ENCODE data around the gene F11R. TPM values are rescaled to one million over a fixed set of nuclear protein-coding genes. Genes with fewer than 3 reads are reported as not detected.
"Not testable (repeated sequence)": the region's sequence is repeated elsewhere in the genome, so short reads cannot be mapped to it uniquely, and the experiment has no call there.

Gene F11R
- total and polyA plus RNA-seq, 10 of the 15 experiments (the other 5 are each of a cell fraction or from before 2014, with no cell fraction given) = 15.3 to 80.9 (median 24.3) TPM

DNA sequence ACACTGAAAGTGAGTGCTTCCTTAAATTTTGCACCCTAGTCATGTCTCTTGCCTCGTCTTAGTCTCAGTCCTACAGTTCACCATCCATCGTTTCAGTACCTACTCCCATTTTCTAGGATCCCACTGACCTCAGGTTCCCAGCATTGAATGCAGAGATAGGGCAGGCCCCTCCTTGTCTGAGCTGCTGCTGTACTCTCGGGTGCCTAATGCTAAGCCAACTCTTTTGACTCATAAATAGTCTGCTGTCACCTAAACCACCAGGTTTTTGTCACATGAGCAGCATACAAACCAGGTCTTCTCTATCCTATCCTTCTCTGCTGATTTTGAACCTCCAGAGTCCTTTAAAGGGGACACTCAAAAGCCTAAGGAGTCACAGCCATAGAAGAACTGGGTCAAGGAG is 45.7 kb upstream of the F11R start (continued):
- TF ChIP-seq, protein P1, sequence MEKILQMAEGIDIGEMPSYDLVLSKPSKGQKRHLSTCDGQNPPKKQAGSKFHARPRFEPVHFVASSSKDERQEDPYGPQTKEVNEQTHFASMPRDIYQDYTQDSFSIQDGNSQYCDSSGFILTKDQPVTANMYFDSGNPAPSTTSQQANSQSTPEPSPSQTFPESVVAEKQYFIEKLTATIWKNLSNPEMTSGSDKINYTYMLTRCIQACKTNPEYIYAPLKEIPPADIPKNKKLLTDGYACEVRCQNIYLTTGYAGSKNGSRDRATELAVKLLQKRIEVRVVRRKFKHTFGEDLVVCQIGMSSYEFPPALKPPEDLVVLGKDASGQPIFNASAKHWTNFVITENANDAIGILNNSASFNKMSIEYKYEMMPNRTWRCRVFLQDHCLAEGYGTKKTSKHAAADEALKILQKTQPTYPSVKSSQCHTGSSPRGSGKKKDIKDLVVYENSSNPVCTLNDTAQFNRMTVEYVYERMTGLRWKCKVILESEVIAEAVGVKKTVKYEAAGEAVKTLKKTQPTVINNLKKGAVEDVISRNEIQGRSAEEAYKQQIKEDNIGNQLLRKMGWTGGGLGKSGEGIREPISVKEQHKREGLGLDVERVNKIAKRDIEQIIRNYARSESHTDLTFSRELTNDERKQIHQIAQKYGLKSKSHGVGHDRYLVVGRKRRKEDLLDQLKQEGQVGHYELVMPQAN (conservative IDR thresholded peaks at IDR 0.05) = no peak
- TF ChIP-seq EED (IDR thresholded peaks at IDR 0.05; ENCODE audit: low read depth) (no peak), POLR2AphosphoS2 (IDR thresholded peaks at IDR 0.05; ENCODE audit: low read depth, low read length) (no peak), ZBED1 (IDR thresholded peaks at IDR 0.05; ENCODE audit: borderline replicate concordance) (no peak), TARDBP (IDR thresholded peaks at IDR 0.05; ENCODE audit: borderline replicate concordance) (no peak), RAD51 (IDR thresholded peaks at IDR 0.05) (0 out of 2 replicates have a peak, but pooled peaks have one; percentile 20), RAD21 (IDR thresholded peaks at IDR 0.05; ENCODE audit: insufficient read depth, low read depth, low read length) (no peak), TCF3 (IDR thresholded peaks at IDR 0.05; ENCODE audit: borderline replicate concordance, insufficient read depth, low read depth, low read length) (no peak)
- TF ChIP-seq, protein P2, sequence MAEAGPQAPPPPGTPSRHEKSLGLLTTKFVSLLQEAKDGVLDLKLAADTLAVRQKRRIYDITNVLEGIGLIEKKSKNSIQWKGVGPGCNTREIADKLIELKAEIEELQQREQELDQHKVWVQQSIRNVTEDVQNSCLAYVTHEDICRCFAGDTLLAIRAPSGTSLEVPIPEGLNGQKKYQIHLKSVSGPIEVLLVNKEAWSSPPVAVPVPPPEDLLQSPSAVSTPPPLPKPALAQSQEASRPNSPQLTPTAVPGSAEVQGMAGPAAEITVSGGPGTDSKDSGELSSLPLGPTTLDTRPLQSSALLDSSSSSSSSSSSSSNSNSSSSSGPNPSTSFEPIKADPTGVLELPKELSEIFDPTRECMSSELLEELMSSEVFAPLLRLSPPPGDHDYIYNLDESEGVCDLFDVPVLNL (IDR thresholded peaks at IDR 0.05; ENCODE audit: low read depth, low read length) = no peak

DNA sequence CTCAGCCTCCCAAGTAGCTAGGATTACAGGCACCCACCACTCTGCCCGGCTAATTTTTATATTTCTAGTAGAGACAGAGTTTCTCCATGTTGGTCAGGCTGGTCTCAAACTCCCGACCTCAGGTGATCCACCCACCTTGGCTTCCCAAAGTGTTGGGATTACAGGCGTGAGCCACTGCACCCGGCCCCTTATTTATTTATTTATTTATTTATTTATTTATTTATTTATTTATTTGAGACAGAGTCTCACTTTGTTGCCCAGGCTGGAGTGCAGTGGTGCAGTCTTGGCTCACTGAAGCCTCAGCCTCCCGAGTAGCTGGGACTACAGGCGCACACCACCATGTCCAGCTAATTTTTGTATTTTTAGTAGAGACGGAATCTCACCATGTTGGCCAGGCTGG is 44.7 kb upstream of the F11R start:
- SMC1A ChIA-PET (ENCODE audit: uncharacterized antibody, unreplicated experiment) = interaction anchor here (0.5 to 9.0 kb wide), 3 partner anchors 19 to 31 kb away, joined by 3 to 134 read pairs (median 8); partner anchors contain the start of gene USF1
- intact Hi-C loops (cut with micrococcal nuclease; ENCODE audit: unreplicated experiment) = not testable (repeated sequence)

DNA sequence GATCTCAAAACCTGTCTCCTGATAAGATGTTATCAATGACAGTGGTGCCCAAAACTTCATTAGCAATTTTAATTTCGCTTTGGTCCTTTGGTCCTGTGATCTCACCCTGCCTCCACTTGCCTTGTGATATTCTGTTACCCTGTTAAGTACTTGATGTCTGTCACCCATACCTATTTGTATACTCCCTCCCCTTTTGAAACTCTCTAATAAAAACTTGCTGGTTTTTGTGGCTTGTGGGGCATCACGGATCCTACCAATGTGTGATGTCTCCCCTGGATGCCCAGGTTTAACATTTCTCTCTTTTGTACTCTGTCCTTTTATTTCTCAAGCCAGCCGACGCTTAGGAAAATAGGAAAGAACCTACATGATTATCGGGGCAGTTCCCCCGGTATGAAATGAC is 43.0 kb upstream of the F11R start:
- H3K27ac ChIP-seq (ENCODE audit: control insufficient read depth, insufficient read depth); BruUV-seq (replicated peaks); H3K9me3 ChIP-seq (replicated peaks; ENCODE audit: control insufficient read depth, insufficient read depth, low read length); DNase-seq (ENCODE audit: low read depth, low spot score); H3K4me2 ChIP-seq (ENCODE audit: control insufficient read depth, insufficient read depth); FAIRE-seq; H3K27me3 ChIP-seq (replicated peaks in 1 of 2; ENCODE audit: control insufficient read depth in 2 of 2, insufficient read depth in 2 of 2, low read length in 1 of 2); ATAC-seq; in situ Hi-C loops (cut with MboI); intact Hi-C loops (cut with micrococcal nuclease; ENCODE audit: unreplicated experiment); H3K36me3 ChIP-seq (ENCODE audit: control insufficient read depth in 2 of 2, insufficient read depth in 2 of 2, low read length in 1 of 2); H3K9ac ChIP-seq (ENCODE audit: control insufficient read depth, insufficient read depth, low read length); H2AFZ ChIP-seq (ENCODE audit: control insufficient read depth, low read depth, low read length); H3K4me3 ChIP-seq: not testable (repeated sequence)
- WGBS (ENCODE audit: insufficient coverage, insufficient replicate concordance, low lambda C conversion rate, missing lambda C conversion rate) = 46% methylated on average over 6 of the region's 6 CpGs
- Histone ChIP-seq H4K20me1 (ENCODE audit: control insufficient read depth, insufficient read depth) (peaks cover 11% of the 10 kb centered on the region; the same call in 1 of the 2 replicates), H3K4me1 (ENCODE audit: control insufficient read depth, insufficient read depth, low read length) (peaks cover 17% of the 10 kb centered on the region), H3K79me2 (ENCODE audit: control insufficient read depth, insufficient read depth, low read length) (peaks cover 66% of the 10 kb centered on the region)
- POLR2A ChIA-PET = interaction anchor here (1.5 kb wide), 1 partner anchor 55 kb away, joined by 4 read pairs; no protein-coding TSS in a partner anchor
- CTCF ChIA-PET = interaction anchor here (0.7 to 8.6 kb wide), 2 partner anchors 24 to 75 kb away, joined by 3 to 84 read pairs; partner anchors contain the start of gene TSTD1
- SMC1A ChIA-PET (ENCODE audit: uncharacterized antibody, unreplicated experiment) = interaction anchor here (0.9 to 9.0 kb wide), 3 partner anchors 17 to 209 kb away, joined by 6 to 134 read pairs (median 8); partner anchors contain the start of gene USF1
- RAD21 ChIA-PET (ENCODE audit: unreplicated experiment) = interaction anchor here (1.5 to 7.1 kb wide), 2 partner anchors 18 to 45 kb away, joined by 4 to 107 read pairs; partner anchors contain the start of gene USF1

More for the DNA sequence above, 44.7 kb upstream of the F11R start:
- in situ Hi-C loops (cut with MboI); ATAC-seq; FAIRE-seq; H3K36me3 ChIP-seq (ENCODE audit: control insufficient read depth in 2 of 2, insufficient read depth in 2 of 2, low read length in 1 of 2); DNase-seq (ENCODE audit: low read depth, low spot score); H3K27ac ChIP-seq (ENCODE audit: control insufficient read depth, insufficient read depth); H3K27me3 ChIP-seq (replicated peaks in 1 of 2; ENCODE audit: control insufficient read depth in 2 of 2, insufficient read depth in 2 of 2, low read length in 1 of 2); H2AFZ ChIP-seq (ENCODE audit: control insufficient read depth, low read depth, low read length); H3K9ac ChIP-seq (ENCODE audit: control insufficient read depth, insufficient read depth, low read length); H3K4me3 ChIP-seq; BruUV-seq (replicated peaks); H3K9me3 ChIP-seq (replicated peaks; ENCODE audit: control insufficient read depth, insufficient read depth, low read length): not testable (repeated sequence)
- CTCF ChIA-PET = interaction anchor here (1.0 to 8.6 kb wide), 4 partner anchors 19 to 69 kb away, joined by 4 to 111 read pairs (median 45); partner anchors contain the start of genes KLHDC9 and TSTD1
- 96% methylated on average over 7 of the region's 7 CpGs for WGBS (ENCODE audit: insufficient coverage, insufficient replicate concordance, low lambda C conversion rate, missing lambda C conversion rate)
- Histone ChIP-seq H4K20me1 (ENCODE audit: control insufficient read depth, insufficient read depth) (peaks cover 11% of the 10 kb centered on the region; the same call in 1 of the 2 replicates), H3K4me2 (ENCODE audit: control insufficient read depth, insufficient read depth) (peak overlapping the region; percentile 71), H3K4me1 (ENCODE audit: control insufficient read depth, insufficient read depth, low read length) (peaks cover 24% of the 10 kb centered on the region), H3K79me2 (ENCODE audit: control insufficient read depth, insufficient read depth, low read length) (peaks cover 70% of the 10 kb centered on the region)
- POLR2A ChIA-PET = interaction anchor here (1.4 to 6.8 kb wide), 3 partner anchors 16 to 44 kb away, joined by 3 to 139 read pairs (median 7); partner anchors contain the start of genes F11R and USF1
- RAD21 ChIA-PET (ENCODE audit: unreplicated experiment) = interaction anchor here (1.0 to 7.1 kb wide), 3 partner anchors 20 to 68 kb away, joined by 3 to 107 read pairs (median 5); partner anchors contain the start of gene USF1

All from GM12878 (cell line).